C4-2B (cell line): ENCODE results near the gene SERTAD1.
"Not testable (repeated sequence)": the region's sequence is repeated elsewhere in the genome, so short reads cannot be mapped to it uniquely, and the experiment has no call there.

Experiments used
- H3K27ac ChIP-seq: fragments of 450-650 bp; 2 replicates; pipeline ENCODE4 v1.5.1; 2017
- ZFX ChIP-seq: fragments of 450-650 bp; IDR thresholded peaks from 2 replicates; pipeline ENCODE4 v1.6.1; 2017
- TF ChIP-seq, protein P1 (sequence below): fragments of 450-650 bp; conservative IDR thresholded peaks from 2 replicates; pipeline ENCODE4 v1.5.1; 2017; ENCODE audit warnings: mild to moderate bottlenecking

The SERTAD1 gene

DNA sequence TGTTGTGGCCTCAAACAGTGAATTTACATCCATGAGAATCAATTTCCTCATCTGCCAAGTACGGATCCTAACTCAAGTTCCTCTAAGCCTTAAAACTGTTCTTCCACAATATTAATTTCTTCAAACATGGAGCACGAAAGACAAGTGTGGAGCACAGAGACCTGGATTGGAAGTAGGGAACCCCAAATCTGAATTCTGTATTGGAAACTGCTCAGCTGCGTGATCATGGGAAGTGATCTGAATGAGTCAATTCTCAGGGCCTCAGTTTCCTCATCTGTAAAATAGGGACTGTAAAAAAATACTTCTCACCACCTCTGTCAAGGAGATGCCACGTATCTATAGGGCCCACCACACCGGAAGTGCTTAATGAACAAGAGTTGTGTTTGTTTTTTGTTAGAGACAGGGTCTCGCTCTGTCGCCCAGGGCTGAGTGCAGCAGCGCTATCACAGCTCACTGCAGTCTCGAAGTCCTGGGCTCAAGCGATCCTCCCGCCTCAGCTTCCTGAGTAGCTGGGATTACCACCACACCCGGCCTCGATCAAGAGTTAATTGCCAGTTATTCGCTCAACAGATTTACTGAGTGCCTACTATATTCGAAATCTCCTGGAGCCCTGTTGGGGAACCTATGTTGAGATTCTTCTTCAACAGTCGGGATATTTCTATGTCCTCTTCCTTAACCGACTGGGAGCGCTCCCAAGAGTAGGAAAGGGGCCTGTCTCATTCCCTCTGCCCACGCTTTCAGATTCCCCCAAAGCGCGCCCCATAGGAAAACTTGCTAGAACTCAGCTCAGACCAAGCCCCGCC, 16.7 kb upstream of the SERTAD1 start:
- peak overlapping the region; percentile 98 for H3K27ac ChIP-seq
- TF ChIP-seq, protein P1, sequence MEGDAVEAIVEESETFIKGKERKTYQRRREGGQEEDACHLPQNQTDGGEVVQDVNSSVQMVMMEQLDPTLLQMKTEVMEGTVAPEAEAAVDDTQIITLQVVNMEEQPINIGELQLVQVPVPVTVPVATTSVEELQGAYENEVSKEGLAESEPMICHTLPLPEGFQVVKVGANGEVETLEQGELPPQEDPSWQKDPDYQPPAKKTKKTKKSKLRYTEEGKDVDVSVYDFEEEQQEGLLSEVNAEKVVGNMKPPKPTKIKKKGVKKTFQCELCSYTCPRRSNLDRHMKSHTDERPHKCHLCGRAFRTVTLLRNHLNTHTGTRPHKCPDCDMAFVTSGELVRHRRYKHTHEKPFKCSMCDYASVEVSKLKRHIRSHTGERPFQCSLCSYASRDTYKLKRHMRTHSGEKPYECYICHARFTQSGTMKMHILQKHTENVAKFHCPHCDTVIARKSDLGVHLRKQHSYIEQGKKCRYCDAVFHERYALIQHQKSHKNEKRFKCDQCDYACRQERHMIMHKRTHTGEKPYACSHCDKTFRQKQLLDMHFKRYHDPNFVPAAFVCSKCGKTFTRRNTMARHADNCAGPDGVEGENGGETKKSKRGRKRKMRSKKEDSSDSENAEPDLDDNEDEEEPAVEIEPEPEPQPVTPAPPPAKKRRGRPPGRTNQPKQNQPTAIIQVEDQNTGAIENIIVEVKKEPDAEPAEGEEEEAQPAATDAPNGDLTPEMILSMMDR, result no peak
- TF ChIP-seq ZFX, result no peak

DNA sequence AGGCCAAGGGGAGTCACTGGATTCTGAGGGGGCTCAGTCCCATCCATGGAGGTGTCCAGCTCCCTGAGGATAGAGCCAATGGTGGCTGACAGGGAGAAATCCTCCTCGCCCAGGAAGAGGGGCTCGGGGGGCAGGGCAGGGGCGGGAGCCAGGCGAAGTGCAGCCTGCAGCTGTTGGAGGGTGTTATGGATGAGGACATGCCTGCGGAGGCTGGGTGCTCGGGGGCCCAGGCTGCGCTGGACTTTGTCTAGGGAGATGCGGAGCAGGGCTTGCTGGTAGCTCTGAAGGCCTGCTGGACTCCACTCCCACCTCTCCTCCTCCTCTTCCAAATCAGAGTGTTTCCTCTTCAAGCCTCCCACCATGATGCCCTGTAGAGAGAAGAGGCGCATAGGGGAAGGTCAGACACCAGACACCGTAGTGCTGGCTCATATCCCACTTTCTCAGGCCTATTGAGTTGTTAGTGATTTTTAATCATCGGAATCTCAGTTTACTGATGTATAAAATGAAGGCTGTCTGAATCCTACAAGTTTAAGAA, 16.0 kb upstream of the SERTAD1 start:
- TF ChIP-seq, protein P1, result no peak
- no peak for TF ChIP-seq ZFX
- H3K27ac ChIP-seq, result no peak overlapping the region

GRCh38 chr19:40438284-40438683, 12.5 kb upstream of the SERTAD1 start:
- no peak overlapping the region for H3K27ac ChIP-seq
- TF ChIP-seq, protein P1, result no peak
- TF ChIP-seq ZFX, result no peak

DNA sequence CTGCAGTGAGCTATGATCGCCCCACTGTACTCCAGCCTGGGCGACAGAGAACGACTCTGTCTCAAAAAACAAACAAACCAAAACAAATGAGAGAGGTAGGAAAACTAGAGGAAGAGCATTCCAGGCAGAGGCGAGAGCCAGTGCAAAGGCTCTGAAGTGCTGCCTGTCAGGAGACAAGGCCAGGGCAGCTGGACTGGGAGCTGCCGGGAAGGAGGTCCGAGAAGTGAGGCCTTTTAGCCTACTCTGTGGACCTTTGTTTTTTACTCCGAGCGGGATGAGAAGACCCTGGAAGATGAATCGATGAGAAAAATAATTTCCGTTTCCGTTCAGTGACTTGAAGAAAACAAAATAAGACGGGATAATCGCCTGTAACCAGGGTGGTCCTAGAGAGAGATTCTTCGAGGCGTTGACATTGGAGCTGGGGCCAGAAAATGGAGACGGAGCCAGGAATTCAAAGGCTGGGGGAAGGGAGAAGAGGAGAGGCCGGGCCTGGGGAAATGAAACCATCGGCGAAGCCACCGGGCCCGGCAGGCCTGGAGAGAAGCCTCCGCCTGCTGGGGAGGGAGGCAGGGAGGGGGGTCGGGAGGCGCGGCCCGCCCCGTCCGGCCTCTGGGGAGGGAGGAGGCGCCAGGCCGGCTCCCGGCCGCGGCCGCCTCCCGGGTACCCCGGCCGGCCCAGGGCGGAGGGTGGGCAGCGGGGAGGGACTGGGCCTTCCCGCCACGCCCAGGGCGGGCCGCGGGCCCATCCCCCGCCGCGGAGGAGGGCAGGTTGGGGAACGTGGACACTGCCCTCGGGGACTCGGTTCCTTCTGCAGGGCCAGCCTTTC, 7.8 kb upstream of the SERTAD1 start:
- TF ChIP-seq, protein P1, result no peak
- peak; percentile 53; the same call in 1 of the 2 replicates for TF ChIP-seq ZFX
- H3K27ac ChIP-seq, result peak overlapping the region; percentile 92

DNA sequence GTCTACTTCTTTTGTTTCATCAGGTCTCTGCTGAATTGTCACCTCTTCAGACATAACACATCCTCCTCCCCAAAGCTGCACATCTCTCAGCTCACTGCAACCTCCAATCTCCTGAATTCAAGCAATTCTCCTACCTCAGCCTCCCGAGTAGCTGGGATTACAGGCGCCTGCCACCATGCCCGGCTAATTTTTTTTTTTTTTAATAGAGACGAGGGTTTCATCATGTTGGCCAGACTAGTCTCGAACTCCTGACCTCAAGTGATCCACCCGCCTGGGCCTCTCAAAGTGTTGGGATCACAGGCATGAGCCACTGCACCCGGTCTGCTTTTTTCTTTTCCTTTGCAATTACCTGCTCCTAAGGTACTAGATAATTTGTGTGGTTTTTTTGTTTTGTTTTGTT, 7.0 kb upstream of the SERTAD1 start:
- peak overlapping the region; percentile 92 for H3K27ac ChIP-seq

DNA sequence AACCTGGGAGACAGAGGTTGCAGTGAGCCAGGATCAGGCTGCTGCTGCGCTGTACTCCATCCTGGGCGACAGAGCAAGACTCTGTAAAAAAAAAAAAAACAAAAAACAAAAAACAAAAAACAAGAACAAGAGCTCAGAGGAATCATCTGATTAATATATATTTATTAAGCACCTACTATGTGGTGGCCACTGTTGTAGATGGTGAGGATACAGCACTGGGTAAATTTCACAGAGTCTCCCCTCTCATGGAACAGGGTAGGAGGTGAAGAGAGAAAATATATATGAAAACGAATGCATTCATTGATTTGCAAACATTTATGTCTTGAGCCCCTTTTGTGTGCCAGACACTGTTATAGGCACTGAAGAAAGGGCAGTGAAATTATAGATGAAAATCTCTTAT, 5.9 kb upstream of the SERTAD1 start:
- no peak overlapping the region; the same call in 1 of the 2 replicates for H3K27ac ChIP-seq

GRCh38 chr19:40430242-40430641, 4.5 kb upstream of the SERTAD1 start:
- H3K27ac ChIP-seq, result not testable (repeated sequence)

More for the DNA sequence above, 5.9 kb upstream of the SERTAD1 start:
- no peak for TF ChIP-seq ZFX
- TF ChIP-seq, protein P1, result no peak

GRCh38 chr19:40428197-40428596, 2.4 kb upstream of the SERTAD1 start:
- H3K27ac ChIP-seq, result not testable (repeated sequence)
